Prostate gland (tissue), 2 donors: ENCODE data around the gene CCDC90B. TPM values are rescaled to one million over a fixed set of nuclear protein-coding genes. Genes with fewer than 3 reads are reported as not detected.

Experiments used
- DNase-seq: peaks from one replicate; pipeline ENCODE4 v3.0.0-alpha.2; 2019; ENCODE audit warnings: low spot score
- H3K27ac ChIP-seq, 2 donors: fragments of 200-600 bp; sonication (generic); 2 replicates each; pipeline ENCODE4 v1.5.1; 2017 to 2019
- H3K27me3 ChIP-seq: fragments of 200-600 bp; sonication (generic); replicated peaks from 2 replicates; pipeline ENCODE4 v1.5.1; 2019; ENCODE audit not compliant: insufficient read depth
- H3K36me3 ChIP-seq, 2 donors: fragments of 200-600 bp; sonication (generic); 1 replicate in 1 of 2; 2 replicates in 1 of 2; pipeline versions ENCODE4 v1.5.1 to v1.8.1; 2017 to 2019
- H3K4me1 ChIP-seq: fragments of 200-600 bp; sonication (generic); replicated peaks from 2 replicates; pipeline ENCODE4 v1.5.1; 2019
- H3K4me3 ChIP-seq, 2 donors: fragments of 200-600 bp; sonication (generic); 2 replicates each; pipeline ENCODE4 v1.5.1; 2017 to 2019
- H3K9me3 ChIP-seq: fragments of 200-600 bp; sonication (generic); 2 replicates; pipeline ENCODE4 v1.5.1; 2017
- POLR2A ChIP-seq: fragments of 450-650 bp; IDR thresholded peaks from one replicate; pipeline ENCODE4 v1.6.1; 2016; ENCODE audit warnings: antibody characterized with exemption, mild to moderate bottlenecking
- POLR2AphosphoS5 ChIP-seq: sonication (generic); formaldehyde crosslinking; IDR thresholded peaks from one replicate; pipeline ENCODE4 v1.6.1; 2017; ENCODE audit warnings: antibody characterized with exemption
- WGBS: methylation state at CpG from one replicate; pipeline ENCODE4 v1.1.5; 2018; 5-methylcytosine and 5-hydroxymethylcytosine counted together
- intact Hi-C: fragments of 100-400 bp; cut with DNase I; formaldehyde crosslinking; loops from one replicate; pipeline ENCODE4 v1.14.2; 2022
- total RNA-seq, 2 donors: library from RNA; depleted of rRNA; stranded (reverse); fragments of >200 nt; gene quantifications; one replicate each; pipeline ENCODE4 v1.1.0, GENCODE V29; 2016
- TF ChIP-seq, protein P1 (sequence below), 4 experiments: fragments of 200-600 bp in 2 of 4; fragments of 450-650 bp in 2 of 4; sonication (generic) in 2 of 4; IDR thresholded peaks; 1 replicate in 3 of 4; 2 replicates in 1 of 4; pipeline ENCODE4 v1.5.1; 2016 to 2019; ENCODE audit warnings: antibody characterized with exemption in 4 of 4, mild to moderate bottlenecking in 2 of 4, moderate library complexity in 2 of 4

Gene CCDC90B
- total RNA-seq, 2 donors from 2014 or later, result 43.8 to 48.2 TPM

- Histone ChIP-seq H3K36me3 (peaks cover 0 to 7% of the 10 kb centered on the region in 2 donors), H3K4me3 (no peak overlapping the region), H3K27ac (no peak overlapping the region)
Observed at GRCh38 chr11:83265331-83265730, 20.8 kb downstream of the CCDC90B start.

DNA sequence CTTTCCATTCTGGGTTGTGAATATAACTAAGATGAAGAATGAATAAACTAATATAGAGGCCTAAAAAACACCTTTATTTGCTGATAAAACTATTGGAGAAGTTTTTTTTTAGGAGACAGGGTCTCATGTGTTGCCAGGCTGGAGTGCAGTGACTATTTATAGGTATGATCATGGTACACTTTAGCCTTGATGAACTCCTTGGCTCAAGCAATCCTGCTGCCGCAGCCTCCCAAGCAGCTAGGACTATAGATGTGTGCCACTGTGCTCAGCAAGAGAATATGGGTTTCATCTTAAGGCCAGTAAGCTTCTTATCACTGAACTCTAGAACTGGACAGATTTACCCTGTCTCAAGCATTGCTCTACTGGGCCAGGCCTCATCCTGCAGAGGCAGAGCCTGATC is 26.6 kb downstream of the CCDC90B start:
- H3K4me3 ChIP-seq, result no peak overlapping the region
- no peaks in the 10 kb centered on the region for H3K36me3 ChIP-seq
- H3K4me1 ChIP-seq, result no peaks in the 10 kb centered on the region
- no peaks in the 10 kb centered on the region for H3K9me3 ChIP-seq
- TF ChIP-seq POLR2A, result no peak
- TF ChIP-seq POLR2AphosphoS5, result no peak
- TF ChIP-seq, protein P1, sequence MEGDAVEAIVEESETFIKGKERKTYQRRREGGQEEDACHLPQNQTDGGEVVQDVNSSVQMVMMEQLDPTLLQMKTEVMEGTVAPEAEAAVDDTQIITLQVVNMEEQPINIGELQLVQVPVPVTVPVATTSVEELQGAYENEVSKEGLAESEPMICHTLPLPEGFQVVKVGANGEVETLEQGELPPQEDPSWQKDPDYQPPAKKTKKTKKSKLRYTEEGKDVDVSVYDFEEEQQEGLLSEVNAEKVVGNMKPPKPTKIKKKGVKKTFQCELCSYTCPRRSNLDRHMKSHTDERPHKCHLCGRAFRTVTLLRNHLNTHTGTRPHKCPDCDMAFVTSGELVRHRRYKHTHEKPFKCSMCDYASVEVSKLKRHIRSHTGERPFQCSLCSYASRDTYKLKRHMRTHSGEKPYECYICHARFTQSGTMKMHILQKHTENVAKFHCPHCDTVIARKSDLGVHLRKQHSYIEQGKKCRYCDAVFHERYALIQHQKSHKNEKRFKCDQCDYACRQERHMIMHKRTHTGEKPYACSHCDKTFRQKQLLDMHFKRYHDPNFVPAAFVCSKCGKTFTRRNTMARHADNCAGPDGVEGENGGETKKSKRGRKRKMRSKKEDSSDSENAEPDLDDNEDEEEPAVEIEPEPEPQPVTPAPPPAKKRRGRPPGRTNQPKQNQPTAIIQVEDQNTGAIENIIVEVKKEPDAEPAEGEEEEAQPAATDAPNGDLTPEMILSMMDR (IDR thresholded peaks at IDR 0.05), result no peak
- no peak for DNase-seq
- 100% methylated on average over 1 of the region's 1 CpG for WGBS
- no peak overlapping the region for H3K27ac ChIP-seq
- H3K27me3 ChIP-seq, result no peaks in the 10 kb centered on the region
- intact Hi-C loops, result loop anchor here (5.0 kb wide), 1 partner anchor 392 kb away; no protein-coding TSS in a partner anchor

More at GRCh38 chr11:83265331-83265730, 20.8 kb downstream of the CCDC90B start:
- no peak for TF ChIP-seq POLR2A
- no peak for TF ChIP-seq POLR2AphosphoS5
- TF ChIP-seq, protein P1 (IDR thresholded peaks at IDR 0.05), result no peak
- 83% methylated on average over 1 of the region's 1 CpG for WGBS
- Histone ChIP-seq H3K27me3 (no peaks in the 10 kb centered on the region), H3K4me1 (no peaks in the 10 kb centered on the region), H3K9me3 (no peaks in the 10 kb centered on the region)
- no peak for DNase-seq
- intact Hi-C loops, result no loop called here

DNA sequence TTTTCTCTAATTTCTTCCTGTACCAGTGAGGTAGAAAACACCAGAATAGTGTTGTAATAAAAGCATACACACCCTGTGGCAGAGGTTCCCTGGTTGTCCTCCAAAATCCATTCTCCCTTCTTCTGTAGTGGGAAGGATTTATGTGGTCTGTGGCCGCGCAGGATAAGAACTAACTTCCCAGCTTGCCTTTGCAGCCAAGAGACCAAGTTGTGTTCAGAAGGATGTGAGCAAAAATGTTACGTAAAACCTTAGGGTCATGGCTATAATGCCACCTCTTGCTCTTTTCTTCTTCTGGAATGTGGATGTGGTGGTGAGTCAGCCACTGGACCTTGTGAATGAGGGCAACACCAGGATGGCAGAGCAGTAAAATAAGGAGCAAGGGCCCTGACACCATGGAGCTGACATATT is 28.4 kb downstream of the CCDC90B start:
- whole genome bisulfite sequencing, result 89% methylated on average over 3 of the region's 3 CpGs
- no peak overlapping the region for H3K27ac ChIP-seq
- intact Hi-C loops, result loop anchor here (5.0 kb wide), 1 partner anchor 390 kb away; no protein-coding TSS in a partner anchor
- TF ChIP-seq POLR2A (no peak), POLR2AphosphoS5 (no peak)
- TF ChIP-seq, protein P1 (IDR thresholded peaks at IDR 0.05), result no peak
- no peak for DNase-seq
- H3K9me3 ChIP-seq, result no peaks in the 10 kb centered on the region
- no peaks in the 10 kb centered on the region for H3K4me1 ChIP-seq
- no peak overlapping the region for H3K4me3 ChIP-seq
- no peaks in the 10 kb centered on the region for H3K36me3 ChIP-seq
- no peaks in the 10 kb centered on the region for H3K27me3 ChIP-seq

DNA sequence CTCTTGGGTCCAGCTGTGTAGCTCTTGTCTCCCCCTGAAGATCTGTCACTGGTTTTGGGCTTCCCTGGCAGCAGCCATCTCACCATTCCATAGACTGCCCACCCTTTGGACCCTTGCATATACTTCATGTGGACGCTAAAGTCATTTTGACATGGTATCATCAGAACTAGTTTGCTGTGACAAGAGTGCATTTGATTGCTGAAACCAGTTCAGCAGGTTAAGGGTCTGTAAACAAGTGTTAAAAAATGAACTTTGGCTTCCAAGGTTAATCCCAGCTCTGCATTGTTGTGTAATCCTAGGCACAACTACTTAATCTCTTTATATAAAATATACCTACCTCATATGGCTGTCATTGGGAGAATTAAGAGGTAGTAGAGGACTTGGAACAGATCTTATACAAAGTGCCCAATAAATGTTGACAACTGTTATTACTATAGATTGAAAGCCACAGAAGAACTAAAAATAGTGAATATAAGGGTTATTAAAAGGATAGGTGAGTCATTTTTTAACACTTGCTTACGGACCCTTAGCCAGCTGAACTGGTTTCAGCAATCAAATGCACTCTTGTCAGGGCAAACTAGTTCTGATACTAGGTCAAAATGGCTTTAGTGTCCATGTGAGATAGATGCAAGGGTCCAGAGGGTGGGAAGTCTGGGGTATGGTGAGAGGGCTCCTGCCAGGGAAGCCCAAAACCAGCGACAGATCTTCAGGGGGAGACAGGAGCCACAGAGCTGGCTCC is 29.4 kb downstream of the CCDC90B start:
- H3K27me3 ChIP-seq, result no peaks in the 10 kb centered on the region
- no peaks in the 10 kb centered on the region for H3K4me1 ChIP-seq
- WGBS, result 58% methylated on average over 3 of the region's 3 CpGs
- TF ChIP-seq POLR2A, result no peak
- no peaks in the 10 kb centered on the region for H3K36me3 ChIP-seq
- no peak overlapping the region for H3K4me3 ChIP-seq
- H3K9me3 ChIP-seq, result no peaks in the 10 kb centered on the region
- H3K27ac ChIP-seq, result no peak overlapping the region
- no peak for DNase-seq
- intact Hi-C loops, result loop anchor here (5.0 kb wide), 1 partner anchor 389 kb away; no protein-coding TSS in a partner anchor

DNA sequence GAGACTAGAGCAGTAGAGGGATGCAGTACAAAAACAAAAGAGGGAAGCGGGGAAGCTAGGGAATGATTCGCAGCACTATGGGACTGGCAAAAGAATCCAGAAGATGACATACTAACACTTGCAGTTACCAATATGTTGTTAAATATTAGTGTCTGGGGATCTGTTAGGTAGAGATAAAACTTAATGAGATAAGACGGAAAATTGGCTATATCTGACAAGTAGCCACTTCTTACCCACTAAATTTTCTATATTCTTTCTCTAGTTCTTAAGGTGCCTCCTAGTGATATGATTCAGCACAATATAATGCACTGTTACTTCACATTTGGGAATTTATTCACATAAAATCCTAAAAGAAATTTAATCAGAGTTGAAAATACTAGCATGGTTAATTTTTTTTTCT is 30.8 kb downstream of the CCDC90B start:
- TF ChIP-seq POLR2A (no peak), POLR2AphosphoS5 (no peak)
- TF ChIP-seq, protein P1 (IDR thresholded peaks at IDR 0.05), result no peak
- intact Hi-C loops, result loop anchor here (5.0 kb wide), 1 partner anchor 388 kb away; no protein-coding TSS in a partner anchor
- H3K9me3 ChIP-seq, result no peaks in the 10 kb centered on the region
- no peaks in the 10 kb centered on the region for H3K27me3 ChIP-seq
- 96% methylated on average over 3 of the region's 3 CpGs for WGBS
- no peak for DNase-seq
- no peaks in the 10 kb centered on the region for H3K36me3 ChIP-seq
- no peak overlapping the region for H3K27ac ChIP-seq
- H3K4me1 ChIP-seq, result no peaks in the 10 kb centered on the region
- H3K4me3 ChIP-seq, result no peak overlapping the region
